ENCODE data around the gene TFCP2L1.
"Not testable (repeated sequence)": the region's sequence is repeated elsewhere in the genome, so short reads cannot be mapped to it uniquely, and the experiment has no call there.

Gene TFCP2L1

GRCh38 chr2:121272596-121272995, 12.4 kb downstream of the TFCP2L1 start:
- no peak for DNase-seq
- H3K4me1 ChIP-seq, result no peaks in the 10 kb centered on the region
- no peaks in the 10 kb centered on the region for H3K9me3 ChIP-seq
- H3K36me3 ChIP-seq, result no peaks in the 10 kb centered on the region
- intact Hi-C loops (cut with DNase I; ENCODE audit: low total_unique reads), result no loop called here
- no peak overlapping the region for H3K27ac ChIP-seq
- TF ChIP-seq, protein P1, sequence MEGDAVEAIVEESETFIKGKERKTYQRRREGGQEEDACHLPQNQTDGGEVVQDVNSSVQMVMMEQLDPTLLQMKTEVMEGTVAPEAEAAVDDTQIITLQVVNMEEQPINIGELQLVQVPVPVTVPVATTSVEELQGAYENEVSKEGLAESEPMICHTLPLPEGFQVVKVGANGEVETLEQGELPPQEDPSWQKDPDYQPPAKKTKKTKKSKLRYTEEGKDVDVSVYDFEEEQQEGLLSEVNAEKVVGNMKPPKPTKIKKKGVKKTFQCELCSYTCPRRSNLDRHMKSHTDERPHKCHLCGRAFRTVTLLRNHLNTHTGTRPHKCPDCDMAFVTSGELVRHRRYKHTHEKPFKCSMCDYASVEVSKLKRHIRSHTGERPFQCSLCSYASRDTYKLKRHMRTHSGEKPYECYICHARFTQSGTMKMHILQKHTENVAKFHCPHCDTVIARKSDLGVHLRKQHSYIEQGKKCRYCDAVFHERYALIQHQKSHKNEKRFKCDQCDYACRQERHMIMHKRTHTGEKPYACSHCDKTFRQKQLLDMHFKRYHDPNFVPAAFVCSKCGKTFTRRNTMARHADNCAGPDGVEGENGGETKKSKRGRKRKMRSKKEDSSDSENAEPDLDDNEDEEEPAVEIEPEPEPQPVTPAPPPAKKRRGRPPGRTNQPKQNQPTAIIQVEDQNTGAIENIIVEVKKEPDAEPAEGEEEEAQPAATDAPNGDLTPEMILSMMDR (IDR thresholded peaks at IDR 0.05), result no peak
- H3K4me3 ChIP-seq, result no peak overlapping the region
- H3K27me3 ChIP-seq, result peaks cover 0 to 6% of the 10 kb centered on the region in 2 donors

DNA sequence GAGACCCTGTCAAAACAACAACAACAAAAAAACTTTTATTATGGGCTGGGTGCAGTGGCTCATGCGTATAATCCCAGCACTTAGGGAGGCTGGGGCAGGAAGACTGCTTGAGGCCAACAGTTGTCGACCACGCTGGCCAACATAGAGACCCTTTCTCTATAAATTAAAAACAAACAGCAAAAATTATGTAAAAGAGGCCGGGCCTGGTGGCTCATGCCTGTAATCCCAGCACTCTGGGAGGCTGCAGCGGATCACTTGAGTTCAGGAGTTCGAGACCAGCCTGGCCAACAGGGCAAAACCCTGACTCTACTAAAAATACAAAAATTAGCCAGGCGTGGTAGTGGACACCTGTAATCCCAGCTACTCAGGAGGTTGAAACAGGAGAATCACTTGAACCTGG, 15.6 kb downstream of the TFCP2L1 start:
- H3K36me3 ChIP-seq; H3K9me3 ChIP-seq; H3K27ac ChIP-seq; H3K4me3 ChIP-seq; intact Hi-C loops (cut with DNase I; ENCODE audit: low total_unique reads); DNase-seq; H3K4me1 ChIP-seq: not testable (repeated sequence)
- peaks cover 0 to 12% of the 10 kb centered on the region in 2 donors for H3K27me3 ChIP-seq

- H3K27ac ChIP-seq, result no peak overlapping the region
These were observed 18.4 kb downstream of the TFCP2L1 start for GRCh38 chr2:121266543-121267106.

DNA sequence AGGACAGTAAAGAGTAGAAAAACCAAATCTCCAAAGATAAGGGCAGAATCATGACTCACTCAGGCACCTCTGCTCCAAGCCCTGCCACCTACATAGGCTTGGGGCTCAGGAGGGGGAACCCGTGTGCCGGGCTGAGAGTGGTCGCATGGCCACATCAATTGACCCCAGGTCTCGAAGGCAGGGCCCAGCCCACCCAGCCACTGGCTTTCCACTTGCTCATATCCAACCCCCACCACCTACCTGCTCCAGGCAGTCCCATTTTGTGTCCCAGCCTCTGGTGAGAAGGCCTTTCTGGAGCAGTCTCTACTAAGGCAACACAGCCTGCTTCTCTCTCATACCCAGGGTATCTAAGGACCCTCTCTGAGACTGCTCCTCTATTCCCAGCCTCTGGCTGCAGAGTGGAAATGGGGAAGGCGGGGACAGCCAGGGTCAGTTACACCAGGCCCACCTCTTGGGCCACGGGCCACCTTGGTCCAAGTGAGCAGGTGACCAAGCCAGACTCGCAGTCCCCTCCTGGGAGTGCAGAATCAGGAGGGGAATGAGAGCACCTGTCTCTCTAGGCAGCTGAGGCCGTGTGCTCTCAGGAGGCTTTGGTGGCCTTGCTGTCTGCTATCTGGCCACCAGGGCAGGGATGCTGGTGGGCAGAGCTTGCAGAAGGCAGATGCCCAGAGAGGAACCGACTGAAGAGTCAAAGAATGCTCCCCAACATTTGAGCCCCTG, 20.8 kb downstream of the TFCP2L1 start:
- Histone ChIP-seq H3K36me3 (no peaks in the 10 kb centered on the region), H3K4me3 (no peak overlapping the region), H3K27ac (no peak overlapping the region), H3K4me1 (no peaks in the 10 kb centered on the region), H3K27me3 (peaks cover 0 to 10% of the 10 kb centered on the region in 2 donors), H3K9me3 (no peaks in the 10 kb centered on the region)
- TF ChIP-seq, protein P1 (IDR thresholded peaks at IDR 0.05), result no peak
- no peak for DNase-seq
- intact Hi-C loops (cut with DNase I; ENCODE audit: low total_unique reads), result no loop called here

More at GRCh38 chr2:121266543-121267106, 18.4 kb downstream of the TFCP2L1 start:
- no peak for DNase-seq
- Histone ChIP-seq H3K4me3 (no peak overlapping the region), H3K9me3 (no peaks in the 10 kb centered on the region), H3K4me1 (no peaks in the 10 kb centered on the region), H3K36me3 (no peaks in the 10 kb centered on the region), H3K27me3 (peaks cover 0 to 10% of the 10 kb centered on the region in 2 donors)
- intact Hi-C loops (cut with DNase I; ENCODE audit: low total_unique reads), result no loop called here
- TF ChIP-seq, protein P1 (IDR thresholded peaks at IDR 0.05), result no peak

DNA sequence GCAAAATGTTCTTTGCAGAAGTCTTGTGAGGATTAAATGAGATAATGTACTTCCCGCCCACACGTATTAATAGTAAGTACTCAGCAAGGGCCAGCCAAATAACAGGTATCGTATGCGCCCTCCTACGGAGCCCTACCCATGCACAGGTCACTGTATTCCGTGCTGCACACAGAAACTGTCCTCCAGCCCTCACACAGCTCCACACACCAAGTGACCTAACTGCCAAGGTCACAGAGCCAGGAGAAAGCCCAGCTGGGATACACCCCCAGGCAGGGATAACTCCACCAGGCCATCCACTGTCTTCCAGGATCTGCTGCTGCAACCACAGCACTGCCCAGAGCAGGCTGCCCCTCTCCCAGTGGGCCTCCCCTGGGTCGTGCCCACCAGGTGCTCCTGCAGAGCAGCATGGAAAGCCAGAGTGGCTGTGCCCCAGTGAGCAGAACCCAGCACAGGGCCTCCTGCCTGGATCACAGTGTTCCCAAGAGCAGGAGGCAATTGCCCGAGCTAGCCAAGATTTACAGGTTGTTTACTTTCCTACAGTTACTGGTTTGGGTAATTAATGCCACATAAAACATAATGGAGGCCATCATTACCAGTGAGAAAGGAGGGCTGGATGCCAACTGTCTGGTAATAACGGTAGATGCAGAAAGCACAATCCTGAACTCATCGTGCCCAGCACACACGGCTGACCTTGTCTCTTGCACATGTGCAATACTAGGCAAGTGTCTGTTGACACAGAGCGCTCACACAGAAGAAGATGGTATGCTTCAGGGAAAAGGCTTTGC, 24.4 kb downstream of the TFCP2L1 start:
- Histone ChIP-seq H3K4me3 (no peak overlapping the region), H3K9me3 (no peaks in the 10 kb centered on the region), H3K27ac (no peak overlapping the region), H3K36me3 (no peaks in the 10 kb centered on the region), H3K4me1 (no peaks in the 10 kb centered on the region), H3K27me3 (peaks cover 0 to 6% of the 10 kb centered on the region in 2 donors)
- intact Hi-C loops (cut with DNase I; ENCODE audit: low total_unique reads), result no loop called here
- DNase-seq, result no peak
- TF ChIP-seq, protein P1 (IDR thresholded peaks at IDR 0.05), result no peak

GRCh38 chr2:121258051-121258450, 27.0 kb downstream of the TFCP2L1 start:
- Histone ChIP-seq H3K9me3 (no peaks in the 10 kb centered on the region), H3K27me3 (peaks cover 0 to 5% of the 10 kb centered on the region in 2 donors), H3K36me3 (no peaks in the 10 kb centered on the region), H3K4me3 (no peak overlapping the region), H3K4me1 (no peaks in the 10 kb centered on the region), H3K27ac (no peak overlapping the region)
- DNase-seq, result no peak
- intact Hi-C loops (cut with DNase I; ENCODE audit: low total_unique reads), result no loop called here
- TF ChIP-seq, protein P1 (IDR thresholded peaks at IDR 0.05), result no peak

Data from tibial artery (tissue), 4 donors.